Measurements from ENCODE around the gene HMGB1.
A peak's percentile ranks its signal among the peaks of the same experiment; 100 is the strongest.

The HMGB1 gene

GRCh38 chr13:30416471-30416870 lies 49.3 kb downstream of the HMGB1 start:
- no peak overlapping the region for H3K27ac ChIP-seq
- TF ChIP-seq CTCF (conservative IDR thresholded peaks at IDR 0.05), result no peak

- H3K27ac ChIP-seq, result no peak overlapping the region
- TF ChIP-seq CTCF (conservative IDR thresholded peaks at IDR 0.05), result no peak
These were observed 50.2 kb downstream of the HMGB1 start for GRCh38 chr13:30415430-30416030.

- no peak for TF ChIP-seq CTCF (conservative IDR thresholded peaks at IDR 0.05)
- H3K27ac ChIP-seq, result no peak overlapping the region
These were observed 51.9 kb downstream of the HMGB1 start for GRCh38 chr13:30413842-30414241.

- no peak for TF ChIP-seq CTCF (conservative IDR thresholded peaks at IDR 0.05)
- H3K27ac ChIP-seq, result no peak overlapping the region
These were observed 53.4 kb downstream of the HMGB1 start for GRCh38 chr13:30412346-30412745.

- no peak for TF ChIP-seq CTCF (conservative IDR thresholded peaks at IDR 0.05)
- no peak overlapping the region for H3K27ac ChIP-seq
These were observed 55.0 kb downstream of the HMGB1 start for GRCh38 chr13:30410705-30411125.

GRCh38 chr13:30409886-30410704 lies 55.6 kb downstream of the HMGB1 start:
- TF ChIP-seq CTCF (conservative IDR thresholded peaks at IDR 0.05), result no peak
- H3K27ac ChIP-seq, result no peak overlapping the region

GRCh38 chr13:30408319-30409101 lies 57.2 kb downstream of the HMGB1 start:
- peak; percentile 83 for TF ChIP-seq CTCF (conservative IDR thresholded peaks at IDR 0.05)
- H3K27ac ChIP-seq, result peak overlapping the region; percentile 47; the same call in 1 of the 2 replicates
